K562 (cell line): ENCODE measurements around the gene NEB.

Experiments
- EHMT2 ChIP-seq: fragments of 450-650 bp; IDR thresholded peaks from 2 replicates; pipeline ENCODE4 v1.6.1; 2018; ENCODE audit warnings: antibody characterized with exemption
- ETV6 ChIP-seq, 3 experiments: fragments of 150-350 bp in 1 of 3; sonication (generic) in 1 of 3; formaldehyde crosslinking in 1 of 3; IDR thresholded peaks; 2 replicates each; pipeline versions ENCODE4 v1.6.1 to v1.8.0; 2014 to 2022; ENCODE audit warnings: borderline replicate concordance in 2 of 3, low read depth in 2 of 3, antibody characterized with exemption in 1 of 3, low read length in 1 of 3, mild to moderate bottlenecking in 1 of 3, missing genetic modification reagents in 1 of 3
- HIVEP1 ChIP-seq: fragments of 250-450 bp; sonication (Bioruptor Pico); IDR thresholded peaks from 2 replicates; pipeline ENCODE4 v1.4.0; 2020; ENCODE audit warnings: mild to moderate bottlenecking
- POLR2AphosphoS5 ChIP-seq: IDR thresholded peaks from 2 replicates; pipeline ENCODE4 v1.6.1; 2011; ENCODE audit warnings: mild to moderate bottlenecking, low read depth, low read length, moderate library complexity; ENCODE audit not compliant: control insufficient read depth, insufficient read depth
- ZBTB1 ChIP-seq: sonication (generic); formaldehyde crosslinking; IDR thresholded peaks from 2 replicates; pipeline ENCODE4 v1.8.1; 2023; ENCODE audit warnings: missing genetic modification reagents, low read depth, mild to moderate bottlenecking, borderline replicate concordance
- ZNF253 ChIP-seq: fragments of 250-450 bp; sonication (Bioruptor Pico); conservative IDR thresholded peaks from 2 replicates; pipeline ENCODE4 v1.6.1; 2021; ENCODE audit warnings: mild to moderate bottlenecking
- TF ChIP-seq, protein P1 (sequence below), 3 experiments: IDR thresholded peaks in 2 of 3; conservative IDR thresholded peaks in 1 of 3; 2 replicates each; pipeline ENCODE4 v1.5.1; 2011 to 2012; ENCODE audit warnings: low read length in 3 of 3, mild to moderate bottlenecking in 3 of 3, control low read depth in 2 of 3, improper control_type of control experiment in 1 of 3, inconsistent platforms in 1 of 3, low read depth in 1 of 3, mixed read lengths in 1 of 3, moderate library complexity in 1 of 3; ENCODE audit not compliant: insufficient read depth in 2 of 3
- TF ChIP-seq, protein P2 (sequence below): fragments of 450-650 bp; IDR thresholded peaks from 2 replicates; pipeline ENCODE4 v1.6.1; 2017; ENCODE audit warnings: mild to moderate bottlenecking, moderate library complexity
- TF ChIP-seq, protein P3 (sequence below): fragments of 250-450 bp; sonication (Bioruptor Pico); IDR thresholded peaks from 2 replicates; pipeline ENCODE4 v1.8.0; 2021; ENCODE audit warnings: moderate library complexity, mild to moderate bottlenecking, inconsistent platforms

DNA sequence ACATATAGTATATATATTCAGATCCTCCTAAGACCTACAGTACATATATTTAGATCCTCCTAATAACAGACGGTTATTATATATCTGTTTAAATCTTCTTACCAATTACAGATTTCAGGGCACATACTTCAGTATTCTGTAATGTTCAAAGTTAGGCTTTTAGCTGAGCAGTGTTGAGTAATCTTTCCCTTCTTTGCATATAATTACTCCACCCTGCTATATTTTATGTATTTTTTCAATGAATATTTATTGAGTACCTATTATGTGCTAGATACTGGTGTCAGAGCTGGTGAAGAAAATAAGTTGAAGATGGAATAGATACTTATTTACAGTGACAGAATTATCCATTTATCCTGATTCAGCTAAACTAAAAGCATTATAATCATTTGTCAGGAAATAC, 84.9 kb downstream of the NEB start:
- TF ChIP-seq, protein P1, sequence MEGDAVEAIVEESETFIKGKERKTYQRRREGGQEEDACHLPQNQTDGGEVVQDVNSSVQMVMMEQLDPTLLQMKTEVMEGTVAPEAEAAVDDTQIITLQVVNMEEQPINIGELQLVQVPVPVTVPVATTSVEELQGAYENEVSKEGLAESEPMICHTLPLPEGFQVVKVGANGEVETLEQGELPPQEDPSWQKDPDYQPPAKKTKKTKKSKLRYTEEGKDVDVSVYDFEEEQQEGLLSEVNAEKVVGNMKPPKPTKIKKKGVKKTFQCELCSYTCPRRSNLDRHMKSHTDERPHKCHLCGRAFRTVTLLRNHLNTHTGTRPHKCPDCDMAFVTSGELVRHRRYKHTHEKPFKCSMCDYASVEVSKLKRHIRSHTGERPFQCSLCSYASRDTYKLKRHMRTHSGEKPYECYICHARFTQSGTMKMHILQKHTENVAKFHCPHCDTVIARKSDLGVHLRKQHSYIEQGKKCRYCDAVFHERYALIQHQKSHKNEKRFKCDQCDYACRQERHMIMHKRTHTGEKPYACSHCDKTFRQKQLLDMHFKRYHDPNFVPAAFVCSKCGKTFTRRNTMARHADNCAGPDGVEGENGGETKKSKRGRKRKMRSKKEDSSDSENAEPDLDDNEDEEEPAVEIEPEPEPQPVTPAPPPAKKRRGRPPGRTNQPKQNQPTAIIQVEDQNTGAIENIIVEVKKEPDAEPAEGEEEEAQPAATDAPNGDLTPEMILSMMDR (IDR thresholded peaks at IDR 0.05 in 2 of 3, conservative IDR thresholded peaks at IDR 0.05 in 1 of 3; ENCODE audit: insufficient read depth in 2 of 3, low read depth in 1 of 3, low read length in 3 of 3): no peak
- TF ChIP-seq HIVEP1 (CRISPR knock-in tag) (no peak), ETV6 (IDR thresholded peaks at IDR 0.05; ENCODE audit: borderline replicate concordance in 1 of 2, low read depth in 2 of 2, low read length in 1 of 2) (no peak), ETV6 (CRISPR knock-in tag; IDR thresholded peaks at IDR 0.05; ENCODE audit: borderline replicate concordance) (no peak), ZBTB1 (CRISPR knock-in tag) (no peak), POLR2AphosphoS5 (no peak), EHMT2 (no peak), ZNF253 (CRISPR knock-in tag) (no peak)
- TF ChIP-seq, protein P2, sequence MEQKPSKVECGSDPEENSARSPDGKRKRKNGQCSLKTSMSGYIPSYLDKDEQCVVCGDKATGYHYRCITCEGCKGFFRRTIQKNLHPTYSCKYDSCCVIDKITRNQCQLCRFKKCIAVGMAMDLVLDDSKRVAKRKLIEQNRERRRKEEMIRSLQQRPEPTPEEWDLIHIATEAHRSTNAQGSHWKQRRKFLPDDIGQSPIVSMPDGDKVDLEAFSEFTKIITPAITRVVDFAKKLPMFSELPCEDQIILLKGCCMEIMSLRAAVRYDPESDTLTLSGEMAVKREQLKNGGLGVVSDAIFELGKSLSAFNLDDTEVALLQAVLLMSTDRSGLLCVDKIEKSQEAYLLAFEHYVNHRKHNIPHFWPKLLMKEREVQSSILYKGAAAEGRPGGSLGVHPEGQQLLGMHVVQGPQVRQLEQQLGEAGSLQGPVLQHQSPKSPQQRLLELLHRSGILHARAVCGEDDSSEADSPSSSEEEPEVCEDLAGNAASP: no peak
- TF ChIP-seq, protein P3, sequence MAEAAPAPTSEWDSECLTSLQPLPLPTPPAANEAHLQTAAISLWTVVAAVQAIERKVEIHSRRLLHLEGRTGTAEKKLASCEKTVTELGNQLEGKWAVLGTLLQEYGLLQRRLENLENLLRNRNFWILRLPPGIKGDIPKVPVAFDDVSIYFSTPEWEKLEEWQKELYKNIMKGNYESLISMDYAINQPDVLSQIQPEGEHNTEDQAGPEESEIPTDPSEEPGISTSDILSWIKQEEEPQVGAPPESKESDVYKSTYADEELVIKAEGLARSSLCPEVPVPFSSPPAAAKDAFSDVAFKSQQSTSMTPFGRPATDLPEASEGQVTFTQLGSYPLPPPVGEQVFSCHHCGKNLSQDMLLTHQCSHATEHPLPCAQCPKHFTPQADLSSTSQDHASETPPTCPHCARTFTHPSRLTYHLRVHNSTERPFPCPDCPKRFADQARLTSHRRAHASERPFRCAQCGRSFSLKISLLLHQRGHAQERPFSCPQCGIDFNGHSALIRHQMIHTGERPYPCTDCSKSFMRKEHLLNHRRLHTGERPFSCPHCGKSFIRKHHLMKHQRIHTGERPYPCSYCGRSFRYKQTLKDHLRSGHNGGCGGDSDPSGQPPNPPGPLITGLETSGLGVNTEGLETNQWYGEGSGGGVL (CRISPR knock-in tag): no peak
